Measurements from ENCODE around the gene SLC7A4.

GRCh38 chr22:20994128-20994901, 38.0 kb downstream of the SLC7A4 start:
- TF ChIP-seq CTCF (IDR thresholded peaks at IDR 0.05) (no peak), POLR2A (IDR thresholded peaks at IDR 0.05) (no peak)

Measured in thyroid gland (tissue), 4 donors.